Stimulated activated CD8-positive, alpha-beta memory T cell treated with anti-CD3 and anti-CD28 coated beads, Interleukin-15, amount 100 ng/mL, for 24 hours (primary cell): ENCODE results near the gene ASB12.

ENCODE experiments used
- DNase-seq: peaks from one replicate; pipeline ENCODE4 v3.0.0-alpha.2; 2020; ENCODE audit warnings: low read depth

ASB12 gene

DNA sequence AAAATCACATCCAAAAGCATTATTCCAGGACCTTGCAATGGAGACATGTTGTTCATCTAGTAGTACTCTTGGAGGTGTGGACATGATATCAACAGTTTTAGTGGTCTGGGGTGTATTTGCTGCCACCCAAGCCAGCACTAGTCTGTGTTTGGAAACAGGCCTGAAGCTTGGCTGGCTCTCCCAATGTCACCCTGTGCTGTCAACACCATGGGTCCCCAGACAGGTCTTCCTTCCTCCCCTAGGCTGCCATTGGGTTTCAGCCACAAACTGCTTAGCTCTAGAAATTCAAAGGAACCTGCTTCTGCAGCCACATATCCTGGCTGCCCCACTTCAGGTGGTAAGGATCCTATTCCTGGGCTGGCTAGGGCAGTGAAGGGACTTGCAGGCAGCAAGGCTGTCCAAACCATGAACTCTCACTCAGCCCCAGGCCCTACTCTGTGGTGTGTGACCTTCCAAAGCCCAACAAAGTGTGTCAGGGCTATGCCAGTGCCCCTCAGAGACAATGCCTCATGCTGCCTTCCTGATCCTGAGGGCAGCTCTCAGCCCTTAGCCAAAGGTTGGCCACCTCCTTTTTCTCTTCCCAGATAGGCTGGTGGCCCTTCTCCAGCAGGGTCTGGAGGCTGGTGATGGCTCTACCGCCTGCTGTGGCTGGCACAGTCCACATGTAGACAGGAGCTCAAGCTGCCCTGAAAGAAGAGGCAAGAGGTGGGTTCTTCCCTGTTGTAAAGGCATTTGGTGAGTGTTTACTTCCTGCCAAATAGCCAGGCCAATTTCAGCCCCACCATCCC is 43.2 kb downstream of the ASB12 start:
- DNase-seq = no peak

- DNase-seq = no peak
Observed at GRCh38 chrX:64184396-64184795, 46.0 kb downstream of the ASB12 start.

DNA sequence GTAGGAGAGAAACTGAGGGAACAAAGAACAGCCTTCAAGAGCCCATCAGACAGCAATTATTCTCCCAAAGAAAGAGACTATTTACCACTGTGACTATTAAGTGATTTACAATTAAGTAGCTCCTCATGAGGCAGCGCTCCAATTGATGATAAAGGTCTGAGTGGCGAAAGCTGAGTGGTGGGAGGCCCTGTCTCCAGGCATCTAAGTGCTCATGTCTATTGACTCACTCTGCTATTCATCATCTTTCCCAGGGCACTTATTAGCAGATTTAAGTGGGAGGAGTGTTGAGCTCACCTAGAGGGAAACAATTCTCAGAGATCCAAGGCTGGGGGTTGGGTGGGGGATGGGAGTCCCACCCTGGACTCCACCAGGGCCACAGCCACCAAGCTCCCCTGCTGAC is 48.2 kb downstream of the ASB12 start:
- no peak for DNase-seq

DNA sequence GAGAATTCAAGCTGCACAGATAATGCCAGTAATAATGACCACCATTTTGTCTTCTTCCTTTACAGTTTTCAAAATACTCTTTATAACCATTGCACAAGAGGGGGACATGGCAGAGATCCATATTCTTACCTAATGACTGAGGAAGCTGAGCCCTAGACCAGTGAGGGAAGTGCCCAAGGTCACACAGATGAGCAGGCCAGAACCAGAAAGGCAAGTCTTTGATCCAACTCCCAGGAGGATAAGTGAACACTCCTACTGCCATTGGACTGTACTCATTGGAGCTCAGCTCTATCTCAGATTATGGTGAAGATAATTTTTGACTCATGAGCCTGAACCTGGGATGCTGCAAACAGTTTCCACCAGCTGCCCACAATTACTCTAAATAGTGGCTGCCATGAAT is 53.5 kb downstream of the ASB12 start:
- no peak for DNase-seq
